CD4-positive, alpha-beta T cell (primary cell): ENCODE results near the gene FARSB. TPM values are rescaled to one million over a fixed set of nuclear protein-coding genes. Genes with fewer than 3 reads are reported as not detected.

Experiments used
- ATAC-seq: fragments of 200-7000 bp; cut with Tn5 transposase; one replicate; pipeline ENCODE4 v1.10.0; 2022; ENCODE audit warnings: mild to moderate bottlenecking; ENCODE audit not compliant: poor library complexity
- CTCF ChIA-PET: fragments of 350-600 bp; sonication (Branson Sonifier 250); formaldehyde crosslinking; loops from one replicate; lab custom pipeline; 2021; ENCODE audit warnings: antibody characterized with exemption, inconsistent platforms; lab: Charles Lee
- POLR2A ChIA-PET: fragments of 350-600 bp; sonication (Branson Sonifier 250); formaldehyde crosslinking; loops from one replicate; lab custom pipeline; 2021; ENCODE audit warnings: antibody characterized with exemption, inconsistent platforms; lab: Charles Lee
- DNase-seq, 14 experiments: peaks; one replicate each; pipeline ENCODE4 v3.0.0-alpha.2; 2013 to 2020; ENCODE audit warnings: mixed read lengths in 2 of 14
- H3K27ac ChIP-seq, 2 donors: one replicate each; pipeline versions ENCODE4 v1.5.1 to v1.7.0; 2013; ENCODE audit warnings: low read length in 2 of 2, low read depth in 1 of 2, mild to moderate bottlenecking in 1 of 2
- H3K27me3 ChIP-seq, 2 experiments: 1 replicate in 1 of 2; 2 replicates in 1 of 2; pipeline versions ENCODE4 v1.6.1 to v1.7.0; 2013; ENCODE audit warnings: low read length in 2 of 2, control low read depth in 1 of 2, mild to moderate bottlenecking in 1 of 2, moderate library complexity in 1 of 2; ENCODE audit not compliant: insufficient read depth in 2 of 2, control insufficient read depth in 1 of 2
- H3K36me3 ChIP-seq: one replicate; pipeline ENCODE4 v1.6.1; 2013; ENCODE audit warnings: low read length, control low read depth; ENCODE audit not compliant: insufficient read depth
- H3K4me1 ChIP-seq: one replicate; pipeline ENCODE4 v1.6.1; 2013; ENCODE audit warnings: low read length, control low read depth; ENCODE audit not compliant: insufficient read depth
- H3K4me3 ChIP-seq: one replicate; pipeline ENCODE4 v1.5.1; 2013; ENCODE audit warnings: mild to moderate bottlenecking, low read length, moderate library complexity
- H3K9me3 ChIP-seq, 2 experiments: 1 replicate in 1 of 2; 2 replicates in 1 of 2; pipeline versions ENCODE4 v1.6.1 to v1.7.0; 2013; ENCODE audit warnings: low read length in 2 of 2, mild to moderate bottlenecking in 2 of 2, control low read depth in 1 of 2, moderate library complexity in 1 of 2; ENCODE audit not compliant: control insufficient read depth in 1 of 2, insufficient read depth in 1 of 2
- H3K27ac Mint-ChIP-seq: one replicate; pipeline ENCODE4 v1.8.0; 2020; ENCODE audit warnings: mixed read lengths
- H3K27me3 Mint-ChIP-seq: one replicate; pipeline ENCODE4 v1.8.0; 2021; ENCODE audit warnings: mixed read lengths
- H3K36me3 Mint-ChIP-seq: one replicate; pipeline ENCODE4 v1.8.0; 2021; ENCODE audit warnings: low read depth, mixed read lengths
- H3K4me1 Mint-ChIP-seq: one replicate; pipeline ENCODE4 v1.8.0; 2021; ENCODE audit warnings: low read depth, mixed read lengths
- H3K4me3 Mint-ChIP-seq: one replicate; pipeline ENCODE4 v1.8.0; 2020; ENCODE audit warnings: mild to moderate bottlenecking, mixed read lengths
- H3K9me3 Mint-ChIP-seq: one replicate; pipeline ENCODE4 v1.8.0; 2020; ENCODE audit warnings: mixed read lengths
- CTCF ChIP-seq: fragments of 200-600 bp; IDR thresholded peaks from one replicate; pipeline ENCODE4 v1.8.0; 2022; ENCODE audit warnings: antibody characterized with exemption, mild to moderate bottlenecking
- intact Hi-C, 2 experiments: fragments of 100-400 bp; cut with DNase I in 1 of 2; cut with micrococcal nuclease in 1 of 2; formaldehyde crosslinking; loops; one replicate each; pipeline versions ENCODE4 v1.15.1 to v1.9.0; 2023 to 2025; cut with DNase I, micrococcal nuclease
- polyA plus RNA-seq, 2 donors: library from polyadenylated mRNA; unstranded; fragments of 120-200 nt; gene quantifications; one replicate each; pipeline ENCODE4 v1.2.1, GENCODE V29; 2013
- total RNA-seq, 174 experiments: library from RNA in 2 of 174; stranded (reverse) in 2 of 174; gene quantifications; one replicate each; pipeline ENCODE4 v1.2.3 and lab custom pipeline; 2021 to 2026

The FARSB gene
- total RNA-seq: 1 to 10 TPM; 7.8 to 8.7 TPM
- polyA plus RNA-seq (2013, experiment 1 of 2): 13.9 TPM
- polyA plus RNA-seq (2013, experiment 2 of 2): 16.4 TPM
- total RNA-seq (lab: John Stamatoyannopoulos, UW): 17.6 to 166 (median 37.2) reads per million in 172 experiments

- H3K27ac Mint-ChIP-seq: peak within 1 kb of the TSS; percentile 99
- peak within 1 kb of the TSS; percentile 94 to 99 for H3K27ac ChIP-seq
- H3K4me1 ChIP-seq: peaks cover 28% of the 10 kb centered on the region
- POLR2A ChIA-PET: interaction anchor here (0.6 kb wide), 1 partner anchor 184 kb away, joined by 4 read pairs; no protein-coding TSS in a partner anchor
- intact Hi-C loops: loop anchor here in 1 of 2 experiments (2.0 to 5.0 kb wide), 2 partner anchors 207 to 1301 kb away; partner anchors contain the start of gene MRPL44
- H3K27me3 Mint-ChIP-seq: no peaks in the 10 kb centered on the region
- no peaks in the 10 kb centered on the region for H3K9me3 ChIP-seq
- no peaks in the 10 kb centered on the region for H3K27me3 ChIP-seq
- peaks cover 16% of the 10 kb centered on the region for H3K36me3 Mint-ChIP-seq
- DNase-seq: peak; percentile 85 to 99 (median 92)
- no peak for TF ChIP-seq CTCF
- H3K4me1 Mint-ChIP-seq: peaks cover 57% of the 10 kb centered on the region
- ATAC-seq: peak; percentile 90
- H3K4me3 Mint-ChIP-seq: peak within 1 kb of the TSS; percentile 96
- CTCF ChIA-PET: no interaction called here
- H3K9me3 Mint-ChIP-seq: no peaks in the 10 kb centered on the region
- H3K36me3 ChIP-seq: no peaks in the 10 kb centered on the region
- H3K4me3 ChIP-seq: peak within 1 kb of the TSS; percentile 83
Observed at GRCh38 chr2:222655787-222656525, at the start of gene FARSB. Gene FARSB (minus strand): TSS chr2:222656092. CDS start chr2:222656073, 19 bp downstream.

- Histone ChIP-seq H3K27me3 (peaks cover 2 to 14% of the 10 kb centered on the region in 2 experiments), H3K4me1 (peaks cover 4% of the 10 kb centered on the region), H3K36me3 (no peaks in the 10 kb centered on the region), H3K4me3 (no peak overlapping the region), H3K27ac (no peak overlapping the region), H3K9me3 (no peaks in the 10 kb centered on the region)
- no peaks in the 10 kb centered on the region for H3K36me3 Mint-ChIP-seq
- H3K27ac Mint-ChIP-seq: no peak overlapping the region
- ATAC-seq (no peak), DNase-seq (no peak)
- ChIA-PET CTCF (interaction anchor here (0.6 kb wide), 1 partner anchor 10 kb away, joined by 3 read pairs; no protein-coding TSS in a partner anchor), POLR2A (no interaction called here)
- peaks cover 62% of the 10 kb centered on the region for H3K27me3 Mint-ChIP-seq
- no peak for TF ChIP-seq CTCF
- peaks cover 8% of the 10 kb centered on the region for H3K4me1 Mint-ChIP-seq
- intact Hi-C loops: no loop called here
- H3K4me3 Mint-ChIP-seq: no peak overlapping the region
- no peaks in the 10 kb centered on the region for H3K9me3 Mint-ChIP-seq
Observed at GRCh38 chr2:222703886-222704285, 48.0 kb upstream of the FARSB start.

GRCh38 chr2:222703091-222703490 is 47.2 kb upstream of the FARSB start:
- Mint-ChIP-seq H3K9me3 (no peaks in the 10 kb centered on the region), H3K4me1 (peaks cover 8% of the 10 kb centered on the region), H3K27ac (no peak overlapping the region), H3K27me3 (peaks cover 64% of the 10 kb centered on the region), H3K36me3 (no peaks in the 10 kb centered on the region), H3K4me3 (no peak overlapping the region)
- Histone ChIP-seq H3K9me3 (no peaks in the 10 kb centered on the region), H3K36me3 (no peaks in the 10 kb centered on the region), H3K27me3 (peaks cover 2 to 9% of the 10 kb centered on the region in 2 experiments), H3K27ac (no peak overlapping the region), H3K4me1 (peaks cover 3% of the 10 kb centered on the region), H3K4me3 (no peak overlapping the region)
- ATAC-seq (no peak), DNase-seq (no peak)
- no peak for TF ChIP-seq CTCF
- CTCF ChIA-PET: interaction anchor here (1.2 kb wide), 1 partner anchor 13 kb away, joined by 4 read pairs; no protein-coding TSS in a partner anchor
- intact Hi-C loops: no loop called here
- POLR2A ChIA-PET: no interaction called here
